HG03095 (cell line): ENCODE data around the gene UBAC1.

Source experiments
- ATAC-seq: cut with Tn5 transposase; IDR thresholded peaks from one replicate; pipeline ENCODE4 v1.9.1; 2021; ENCODE audit warnings: moderate library complexity; ENCODE audit not compliant: unreplicated experiment

The UBAC1 gene

GRCh38 chr9:135961277-135961715 is at the start of gene UBAC1:
Gene UBAC1, minus strand, starts transcription at chr9:135961373. Its CDS starts 211 bp downstream, at chr9:135961162.
- peak; percentile 82 for ATAC-seq

GRCh38 chr9:136010615-136011361 is 49.6 kb upstream of the UBAC1 start:
- ATAC-seq = no peak

GRCh38 chr9:136010176-136010575 is 49.0 kb upstream of the UBAC1 start:
- no peak for ATAC-seq

- ATAC-seq = no peak
These were observed 48.3 kb upstream of the UBAC1 start for GRCh38 chr9:136009516-136009915.

- ATAC-seq = no peak
These were observed 47.5 kb upstream of the UBAC1 start for GRCh38 chr9:136008693-136008997.

GRCh38 chr9:136007934-136008692 is 46.9 kb upstream of the UBAC1 start:
- ATAC-seq = no peak

GRCh38 chr9:136007276-136007933 is 46.2 kb upstream of the UBAC1 start:
- no peak for ATAC-seq

- no peak for ATAC-seq
These were observed 45.0 kb upstream of the UBAC1 start for GRCh38 chr9:136006169-136006568.

- no peak for ATAC-seq
These were observed 43.5 kb upstream of the UBAC1 start for GRCh38 chr9:136004712-136005111.

- no peak for ATAC-seq
These were observed 43.0 kb upstream of the UBAC1 start for GRCh38 chr9:136004219-136004618.

GRCh38 chr9:136003411-136004218 is 42.4 kb upstream of the UBAC1 start:
- ATAC-seq = no peak

- no peak for ATAC-seq
These were observed 41.7 kb upstream of the UBAC1 start for GRCh38 chr9:136002881-136003280.

- ATAC-seq = no peak
These were observed 41.0 kb upstream of the UBAC1 start for GRCh38 chr9:136002215-136002614.

- no peak for ATAC-seq
These were observed 40.1 kb upstream of the UBAC1 start for GRCh38 chr9:136001231-136001630.

GRCh38 chr9:135998410-135999071 is 37.4 kb upstream of the UBAC1 start:
- no peak for ATAC-seq

GRCh38 chr9:135998016-135998380 is 36.8 kb upstream of the UBAC1 start:
- no peak for ATAC-seq

GRCh38 chr9:135997090-135998015 is 36.2 kb upstream of the UBAC1 start:
- ATAC-seq = no peak

GRCh38 chr9:135995816-135996215 is 34.6 kb upstream of the UBAC1 start:
- no peak for ATAC-seq

GRCh38 chr9:135994501-135995192 is 33.5 kb upstream of the UBAC1 start:
- no peak for ATAC-seq
